IPS-15b (cell line): ENCODE measurements around the gene MUS81.
"Not testable (repeated sequence)": the region's sequence is repeated elsewhere in the genome, so short reads cannot be mapped to it uniquely, and the experiment has no call there.

Experiments
- H3K27me3 ChIP-seq: one replicate; pipeline ENCODE4 v1.6.1; 2013; ENCODE audit warnings: low read length; ENCODE audit not compliant: control insufficient read depth, insufficient read depth
- H3K36me3 ChIP-seq: one replicate; pipeline ENCODE4 v1.6.1; 2013; ENCODE audit warnings: low read length; ENCODE audit not compliant: control insufficient read depth, insufficient read depth
- H3K4me1 ChIP-seq: one replicate; pipeline ENCODE4 v1.6.1; 2013; ENCODE audit warnings: mild to moderate bottlenecking, low read length; ENCODE audit not compliant: control insufficient read depth, insufficient read depth
- H3K4me3 ChIP-seq: one replicate; pipeline ENCODE4 v1.5.1; 2013; ENCODE audit warnings: low read depth, low read length
- H3K9ac ChIP-seq: one replicate; pipeline ENCODE4 v1.6.1; 2013; ENCODE audit warnings: low read depth, mild to moderate bottlenecking, low read length
- H3K9me3 ChIP-seq: one replicate; pipeline ENCODE4 v1.6.1; 2013; ENCODE audit warnings: mild to moderate bottlenecking, low read length; ENCODE audit not compliant: control insufficient read depth, insufficient read depth

MUS81 gene

DNA sequence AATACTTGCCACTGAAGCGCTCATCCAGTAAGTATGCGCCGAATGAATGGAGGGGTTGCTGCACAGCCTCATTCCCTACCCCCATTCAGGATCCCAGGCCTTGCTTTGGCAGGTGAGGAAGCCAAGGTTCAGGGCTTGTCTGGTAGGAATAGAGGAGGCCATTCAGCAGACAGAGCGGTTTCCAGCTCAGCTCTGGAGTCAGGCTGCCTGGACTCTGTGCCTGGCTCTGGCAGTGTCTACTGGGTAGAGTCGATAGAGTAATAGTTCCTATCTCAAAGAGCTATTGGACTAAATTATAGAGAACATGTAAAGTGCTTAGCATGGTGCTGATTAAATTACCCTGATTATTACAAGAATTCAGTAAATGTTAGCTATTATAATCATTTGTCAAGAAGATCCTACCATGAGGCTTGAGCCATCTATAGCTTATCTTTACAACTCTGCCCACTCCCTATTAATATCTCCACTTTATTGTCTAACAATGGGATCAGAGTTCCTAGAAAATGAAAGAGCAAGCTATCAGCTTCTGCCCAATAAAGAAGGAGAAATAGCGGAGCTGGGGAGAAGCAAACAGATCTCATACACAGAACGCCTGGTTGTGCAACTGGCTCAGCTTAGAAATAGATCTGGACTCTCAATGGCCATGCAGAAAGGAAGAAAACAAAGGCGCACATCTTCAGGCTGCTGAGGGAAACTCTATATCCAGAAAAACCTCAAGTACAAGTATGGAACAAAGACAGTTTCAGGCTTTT is 33.1 kb upstream of the MUS81 start:
- peaks cover 2% of the 10 kb centered on the region for H3K4me1 ChIP-seq
- H3K27me3 ChIP-seq: peaks cover 9% of the 10 kb centered on the region
- no peaks in the 10 kb centered on the region for H3K36me3 ChIP-seq
- no peak overlapping the region for H3K9ac ChIP-seq
- no peak overlapping the region for H3K4me3 ChIP-seq
- H3K9me3 ChIP-seq: no peaks in the 10 kb centered on the region

DNA sequence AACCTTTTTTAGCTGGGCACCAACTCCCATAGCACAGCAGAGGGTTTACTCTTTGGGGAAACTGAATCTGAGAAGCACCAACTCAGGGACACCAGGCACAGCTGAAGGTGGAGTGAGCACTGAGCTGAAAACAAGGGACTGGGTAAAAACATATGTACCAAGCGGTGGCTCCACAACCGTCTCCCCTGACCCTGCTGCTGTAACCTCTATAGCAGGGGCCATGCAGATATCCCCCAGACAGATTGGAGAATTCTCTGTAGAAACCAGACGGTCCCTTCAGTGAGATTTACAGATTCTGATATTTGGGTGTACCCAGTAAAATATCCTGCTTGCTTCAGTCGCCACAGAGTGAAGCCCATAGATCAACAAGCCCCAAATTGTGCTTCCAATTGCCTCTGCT is 30.8 kb upstream of the MUS81 start:
- Histone ChIP-seq H3K4me1 (peaks cover 8% of the 10 kb centered on the region), H3K36me3 (no peaks in the 10 kb centered on the region), H3K9ac (peak overlapping the region; percentile 47), H3K9me3 (no peaks in the 10 kb centered on the region), H3K27me3 (peaks cover 23% of the 10 kb centered on the region), H3K4me3 (no peak overlapping the region)

DNA sequence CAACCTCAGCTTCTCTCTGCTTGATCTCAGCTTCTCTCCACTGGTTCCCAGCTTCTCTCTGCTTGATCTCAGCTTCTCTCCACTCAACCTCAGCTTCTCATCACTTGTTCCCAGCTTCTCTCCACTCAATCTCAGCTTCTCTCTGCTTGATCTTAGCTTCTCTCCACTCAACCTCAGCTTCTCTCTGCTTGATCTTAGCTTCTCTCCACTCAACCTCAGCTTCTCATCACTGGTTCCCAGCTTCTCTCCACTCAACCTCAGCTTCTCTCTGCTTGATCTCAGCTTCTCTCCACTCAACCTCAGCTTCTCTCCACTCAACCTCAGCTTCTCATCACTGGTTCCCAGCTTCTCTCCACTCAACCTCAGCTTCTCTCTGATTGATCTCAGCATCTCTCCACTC is 28.0 kb upstream of the MUS81 start:
- H3K36me3 ChIP-seq: not testable (repeated sequence)

DNA sequence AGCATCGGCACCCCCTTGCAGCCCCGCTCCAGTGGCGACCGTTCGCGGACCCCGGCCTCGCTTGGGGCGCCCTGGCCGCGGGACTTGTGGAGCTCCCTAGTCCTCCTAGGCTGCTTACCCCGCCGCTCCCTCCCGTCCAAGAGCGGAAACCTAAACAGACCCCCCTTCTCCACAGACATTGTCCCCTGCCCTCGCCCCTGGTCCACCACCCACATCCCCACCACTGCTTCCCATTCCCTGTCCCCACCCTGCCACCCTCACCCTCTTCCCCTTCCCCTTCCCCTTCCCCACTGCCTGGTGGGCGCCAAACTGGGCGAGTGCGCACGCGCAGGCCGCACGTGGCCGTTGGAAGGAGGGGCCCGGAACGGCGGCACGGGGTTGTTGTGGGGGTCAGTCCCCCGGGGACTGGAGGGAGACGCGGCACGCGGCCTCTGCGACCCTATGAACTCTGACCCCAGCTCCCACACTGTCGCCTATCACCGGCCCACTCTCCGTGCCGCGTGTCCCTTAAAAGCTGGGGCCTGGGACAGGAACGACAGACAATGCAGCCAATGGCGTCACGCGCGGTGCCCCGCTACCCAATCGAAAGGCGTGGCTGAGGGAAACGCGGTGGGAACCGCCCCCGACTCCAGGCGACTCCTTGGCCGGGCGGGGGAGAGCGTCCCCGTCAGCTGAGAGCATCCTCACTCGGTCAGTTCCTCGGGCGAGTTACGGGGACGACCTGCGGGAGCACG is 26.8 kb upstream of the MUS81 start, which contains the start of gene SNX32:
Gene SNX32 (plus strand): TSS at position 667 of the 734 bp plus-strand sequence. CDS start 103 bp downstream, outside the sequence.
- Histone ChIP-seq H3K9me3 (no peaks in the 10 kb centered on the region), H3K27me3 (peaks cover 26% of the 10 kb centered on the region), H3K4me1 (peaks cover 8% of the 10 kb centered on the region), H3K36me3 (no peaks in the 10 kb centered on the region), H3K9ac (peak within 1 kb of the TSS; percentile 78), H3K4me3 (peak within 1 kb of the TSS; percentile 77)

More for the DNA sequence above, 28.0 kb upstream of the MUS81 start:
- H3K9ac ChIP-seq, H3K9me3 ChIP-seq, H3K4me3 ChIP-seq, H3K4me1 ChIP-seq: not testable (repeated sequence)
- peaks cover 26% of the 10 kb centered on the region for H3K27me3 ChIP-seq

DNA sequence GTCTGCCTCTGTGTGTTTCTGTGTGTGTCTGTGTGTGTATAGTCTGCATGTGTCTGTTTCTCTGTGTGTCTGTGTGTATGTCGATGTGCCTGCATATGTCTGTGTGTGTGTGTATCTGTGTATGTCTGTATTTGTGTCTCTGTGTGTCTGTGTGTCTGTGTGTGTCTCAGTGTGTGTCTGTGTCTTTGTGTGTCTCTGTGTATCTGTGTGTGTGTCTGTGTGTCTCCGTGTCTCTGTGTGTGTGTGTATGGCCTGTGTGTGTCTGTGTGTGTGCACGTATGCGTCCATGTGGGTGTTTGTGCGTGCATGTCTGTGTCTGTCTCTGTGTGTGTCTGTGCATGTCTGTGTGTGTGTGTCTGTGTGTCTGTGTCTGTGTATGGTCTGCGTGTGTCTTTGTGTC is 26.0 kb upstream of the MUS81 start:
- H3K9ac ChIP-seq: peak overlapping the region; percentile 28
- H3K4me3 ChIP-seq: peak overlapping the region; percentile 77
- peaks cover 7% of the 10 kb centered on the region for H3K4me1 ChIP-seq
- H3K27me3 ChIP-seq: peaks cover 26% of the 10 kb centered on the region
- H3K9me3 ChIP-seq: no peaks in the 10 kb centered on the region
- H3K36me3 ChIP-seq: no peaks in the 10 kb centered on the region

DNA sequence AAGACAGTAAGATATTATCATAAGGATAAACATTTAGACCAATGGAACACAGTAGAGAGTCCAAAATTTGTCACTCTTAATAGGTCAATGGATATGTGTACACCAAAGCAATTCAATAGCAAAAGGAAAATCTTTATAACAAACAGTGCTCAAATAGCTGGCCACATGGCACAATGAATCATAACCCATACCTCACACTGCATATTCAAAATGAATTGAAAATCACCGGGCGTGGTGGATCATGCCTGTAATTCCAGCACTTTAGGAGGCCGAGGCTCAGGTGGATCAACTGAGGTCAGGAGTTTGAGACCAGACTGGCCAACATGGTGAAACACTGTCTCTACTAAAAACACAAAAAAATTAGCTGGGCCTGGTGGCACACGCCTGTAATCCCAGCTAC is 18.1 kb upstream of the MUS81 start:
- Histone ChIP-seq H3K9me3 (no peaks in the 10 kb centered on the region), H3K27me3 (no peaks in the 10 kb centered on the region), H3K4me3 (no peak overlapping the region), H3K4me1 (no peaks in the 10 kb centered on the region), H3K9ac (no peak overlapping the region), H3K36me3 (no peaks in the 10 kb centered on the region)

DNA sequence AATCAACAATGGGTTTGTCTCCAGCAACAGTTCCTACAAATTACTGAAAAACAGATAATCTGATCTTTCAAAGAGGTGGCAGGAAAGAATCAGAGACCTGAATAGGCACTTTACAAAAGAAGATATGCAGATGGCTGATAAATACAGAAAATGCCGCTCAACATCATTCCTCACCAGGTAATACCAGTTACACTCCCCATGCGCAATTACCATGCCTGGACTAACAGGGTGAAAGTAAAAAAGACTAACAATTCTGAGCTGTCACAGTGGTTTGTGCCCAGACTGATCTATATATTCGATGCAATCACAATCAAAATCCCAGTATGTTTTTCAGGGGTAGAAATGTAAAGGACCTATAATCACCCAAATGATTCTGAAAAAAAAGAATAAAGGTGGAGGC is 16.4 kb upstream of the MUS81 start:
- Histone ChIP-seq H3K4me3 (no peak overlapping the region), H3K9ac (no peak overlapping the region), H3K27me3 (no peaks in the 10 kb centered on the region), H3K36me3 (no peaks in the 10 kb centered on the region), H3K4me1 (no peaks in the 10 kb centered on the region), H3K9me3 (no peaks in the 10 kb centered on the region)

DNA sequence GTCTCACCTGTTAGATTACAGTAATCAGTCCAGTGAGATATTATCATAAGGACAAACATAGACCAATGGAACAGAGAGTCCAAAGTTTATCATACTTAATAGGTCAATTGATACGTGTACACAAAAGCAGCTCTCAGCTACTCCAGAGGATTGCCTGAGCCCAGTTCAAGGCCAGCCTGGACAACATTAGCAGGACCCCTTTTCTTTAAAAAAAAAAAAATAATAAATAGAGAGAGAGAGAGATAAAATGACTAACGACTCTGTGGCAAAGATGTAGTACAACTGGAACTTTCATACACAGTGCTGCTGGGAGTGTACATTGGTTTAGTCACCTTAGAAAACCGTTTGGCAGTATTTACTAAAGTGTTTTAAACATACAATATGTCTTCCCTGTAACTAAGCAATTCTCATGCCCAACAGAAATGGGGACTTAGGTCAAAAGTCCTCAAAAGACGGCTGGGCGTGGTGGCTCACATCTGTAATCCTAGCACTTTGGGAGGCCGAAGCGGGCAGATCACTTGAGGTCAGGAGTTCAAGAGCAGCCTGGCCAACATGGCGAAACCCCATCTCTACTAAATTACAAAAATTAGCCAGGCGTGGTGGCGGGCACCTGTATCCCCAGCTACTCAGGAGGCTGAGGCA is 15.9 kb upstream of the MUS81 start:
- no peaks in the 10 kb centered on the region for H3K4me1 ChIP-seq
- H3K27me3 ChIP-seq: no peaks in the 10 kb centered on the region
- H3K4me3 ChIP-seq: no peak overlapping the region
- H3K36me3 ChIP-seq: no peaks in the 10 kb centered on the region
- H3K9ac ChIP-seq: no peak overlapping the region
- H3K9me3 ChIP-seq: no peaks in the 10 kb centered on the region

DNA sequence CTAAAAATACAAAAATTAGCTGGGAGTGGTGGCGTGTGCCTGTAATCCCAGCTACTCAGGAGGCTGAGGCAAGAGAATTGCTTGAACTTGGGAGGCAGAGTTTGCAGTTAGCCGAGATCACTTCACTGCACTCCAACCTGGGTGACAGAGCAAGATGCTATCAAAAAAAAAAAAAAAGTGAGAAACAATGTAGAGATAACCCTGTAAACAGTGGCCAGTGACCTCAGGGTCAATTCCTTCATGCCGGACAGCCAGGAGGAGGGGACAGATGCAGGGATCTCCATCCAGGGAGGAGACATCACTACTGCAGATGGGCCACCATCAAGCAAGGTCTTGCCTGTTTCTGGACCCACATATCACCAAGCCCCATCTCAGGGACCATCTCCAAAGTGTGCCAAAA is 12.5 kb upstream of the MUS81 start:
- H3K9ac ChIP-seq: no peak overlapping the region
- H3K36me3 ChIP-seq: peaks cover 3% of the 10 kb centered on the region
- H3K4me1 ChIP-seq: no peaks in the 10 kb centered on the region
- H3K9me3 ChIP-seq: peaks cover 3% of the 10 kb centered on the region
- no peak overlapping the region for H3K4me3 ChIP-seq
- H3K27me3 ChIP-seq: no peaks in the 10 kb centered on the region

DNA sequence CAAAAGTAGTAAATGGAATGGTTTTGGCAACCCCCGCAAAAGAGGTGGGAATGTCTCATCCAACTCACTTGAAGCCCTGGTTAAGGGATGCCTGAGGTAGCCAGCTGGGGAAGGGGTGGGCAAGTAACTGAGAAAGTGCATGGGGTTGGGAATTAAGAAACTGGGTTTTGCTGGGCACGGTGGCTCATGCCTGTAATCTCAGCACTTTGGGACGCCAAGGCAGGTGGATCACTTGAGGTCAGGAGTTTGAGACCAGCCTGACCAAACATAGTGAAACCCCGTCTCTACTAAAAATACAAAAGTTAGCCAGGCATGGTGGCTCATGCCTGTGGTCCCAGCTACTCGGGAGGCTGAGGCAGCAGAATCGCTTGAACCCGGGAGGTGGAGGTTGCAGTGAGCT is 11.5 kb upstream of the MUS81 start:
- not testable (repeated sequence) for H3K4me3 ChIP-seq, H3K36me3 ChIP-seq, H3K4me1 ChIP-seq, H3K27me3 ChIP-seq, H3K9me3 ChIP-seq, H3K9ac ChIP-seq

DNA sequence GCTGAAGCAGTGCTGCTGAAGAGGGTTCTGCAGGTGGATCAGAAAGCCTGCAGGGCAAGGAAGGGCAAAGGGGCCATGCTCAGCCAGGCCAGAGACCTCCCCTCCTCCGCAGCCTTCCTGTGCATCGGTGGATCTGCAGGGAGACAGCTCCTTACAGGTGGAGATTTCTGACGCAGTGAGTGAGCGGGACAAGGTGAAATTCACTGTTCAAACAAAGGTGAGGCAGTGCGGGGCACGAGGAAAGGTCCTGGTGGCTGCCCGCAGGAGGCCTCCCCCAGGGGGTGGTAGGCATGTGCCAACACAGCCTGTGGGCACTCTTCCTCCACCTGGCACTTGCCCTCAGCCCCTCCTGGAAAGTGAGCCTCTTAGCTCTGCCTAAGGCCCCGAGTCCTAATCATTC is 10.9 kb upstream of the MUS81 start:
- Histone ChIP-seq H3K4me3 (no peak overlapping the region), H3K9me3 (peaks cover 3% of the 10 kb centered on the region), H3K27me3 (no peaks in the 10 kb centered on the region), H3K36me3 (peaks cover 17% of the 10 kb centered on the region), H3K9ac (no peak overlapping the region), H3K4me1 (no peaks in the 10 kb centered on the region)
